GM21528 (cell line): ENCODE data around the gene ZNRF4.

Experiments used
- ATAC-seq: cut with Tn5 transposase; IDR thresholded peaks from one replicate; pipeline ENCODE4 v1.9.1; 2021; ENCODE audit warnings: mild to moderate bottlenecking, moderate library complexity; ENCODE audit not compliant: unreplicated experiment, low FRiP score

The ZNRF4 gene

GRCh38 chr19:5440299-5440698 lies 14.9 kb upstream of the ZNRF4 start:
- ATAC-seq = no peak

DNA sequence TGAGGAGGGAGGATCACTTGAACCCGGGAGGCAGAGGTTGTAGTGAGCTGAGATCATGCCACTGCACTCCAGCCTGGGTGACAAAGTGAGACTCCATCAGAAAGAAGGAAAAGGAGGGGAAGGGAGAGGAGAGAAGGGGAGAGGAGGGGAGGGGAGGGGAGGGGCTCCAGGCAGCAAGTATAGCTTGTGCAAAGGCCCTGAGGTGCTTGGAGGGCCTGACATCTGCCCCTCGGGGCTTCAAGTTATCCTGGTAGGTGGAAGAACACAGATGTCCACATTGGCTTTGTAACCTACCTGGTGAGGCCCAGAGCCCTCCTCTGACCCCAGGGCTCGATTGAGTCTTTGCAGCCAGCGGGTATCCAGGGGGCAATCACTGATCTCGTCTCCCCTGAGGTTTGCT lies 11.5 kb upstream of the ZNRF4 start:
- ATAC-seq = no peak

DNA sequence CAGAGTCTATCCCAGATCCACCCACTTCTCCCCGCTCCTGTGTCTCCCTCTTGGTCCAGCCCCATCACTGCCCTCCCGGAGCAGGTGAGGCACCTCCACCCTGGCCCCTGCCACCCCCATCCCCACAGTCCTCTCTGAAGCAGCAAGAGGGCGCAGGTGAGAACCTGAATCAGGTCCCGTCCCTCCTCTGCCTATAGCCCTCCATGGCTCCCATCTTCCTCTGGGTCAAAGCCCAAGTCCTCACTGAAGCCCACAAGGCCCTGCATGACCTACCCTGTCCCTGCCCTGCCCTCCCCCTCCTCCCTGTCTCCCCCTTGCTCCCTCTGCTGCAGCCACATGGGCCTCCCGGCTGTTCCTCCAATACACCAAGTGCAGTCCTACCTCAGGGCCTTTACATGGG lies 10.8 kb upstream of the ZNRF4 start:
- ATAC-seq = no peak

DNA sequence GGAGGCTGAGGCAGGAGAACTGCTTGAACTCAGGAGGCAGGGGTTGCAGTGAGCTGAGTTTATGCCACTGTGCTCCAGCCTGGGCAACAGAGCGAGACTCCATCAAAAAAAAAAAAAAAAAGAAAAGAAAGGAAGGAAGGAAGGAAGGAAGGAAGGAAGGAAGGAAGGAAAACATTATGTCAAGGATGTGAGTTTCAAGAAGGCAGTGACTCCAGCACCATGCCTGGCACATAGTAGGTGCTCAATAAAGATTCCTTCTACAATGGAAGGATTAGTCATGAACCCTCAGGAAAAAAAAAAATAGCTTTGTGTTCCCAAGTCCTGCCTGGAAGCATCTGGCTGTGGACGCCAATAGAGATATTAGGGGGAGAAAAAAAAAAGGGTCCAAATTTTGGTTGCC lies 10.1 kb upstream of the ZNRF4 start:
- no peak for ATAC-seq

DNA sequence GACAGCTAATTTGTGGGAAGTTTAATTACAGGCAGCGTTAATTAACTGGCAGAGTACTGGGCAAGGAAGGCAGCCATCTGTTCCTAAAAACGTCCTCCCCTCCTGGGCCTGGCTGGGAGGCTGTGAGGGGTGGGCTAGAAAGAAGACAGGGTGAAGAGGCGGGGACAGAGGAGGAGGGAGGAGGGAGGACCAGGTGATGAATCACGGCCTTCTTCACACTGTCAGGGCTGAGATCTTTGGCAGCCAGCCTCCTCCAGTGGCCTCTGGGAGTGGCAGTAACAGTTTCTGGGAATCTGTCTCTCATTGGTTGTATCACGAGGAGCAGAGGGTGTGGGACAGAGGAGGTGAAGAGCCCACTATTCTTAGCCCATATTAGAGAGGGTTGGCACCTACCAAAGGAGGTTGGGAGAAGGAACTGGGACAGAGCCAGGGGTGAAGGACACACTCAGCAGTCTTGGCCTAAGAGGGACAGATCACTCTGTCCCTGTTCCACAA lies 9.6 kb upstream of the ZNRF4 start:
- no peak for ATAC-seq

- no peak for ATAC-seq
Observed at GRCh38 chr19:5447700-5448311, 7.4 kb upstream of the ZNRF4 start.

GRCh38 chr19:5448374-5448773 lies 6.8 kb upstream of the ZNRF4 start:
- ATAC-seq = no peak

- ATAC-seq = no peak
Observed at GRCh38 chr19:5450482-5451126, 4.6 kb upstream of the ZNRF4 start.

- ATAC-seq = no peak
Observed at GRCh38 chr19:5451494-5451893, 3.7 kb upstream of the ZNRF4 start.

GRCh38 chr19:5452594-5453565 lies 2.3 kb upstream of the ZNRF4 start:
- ATAC-seq = no peak

DNA sequence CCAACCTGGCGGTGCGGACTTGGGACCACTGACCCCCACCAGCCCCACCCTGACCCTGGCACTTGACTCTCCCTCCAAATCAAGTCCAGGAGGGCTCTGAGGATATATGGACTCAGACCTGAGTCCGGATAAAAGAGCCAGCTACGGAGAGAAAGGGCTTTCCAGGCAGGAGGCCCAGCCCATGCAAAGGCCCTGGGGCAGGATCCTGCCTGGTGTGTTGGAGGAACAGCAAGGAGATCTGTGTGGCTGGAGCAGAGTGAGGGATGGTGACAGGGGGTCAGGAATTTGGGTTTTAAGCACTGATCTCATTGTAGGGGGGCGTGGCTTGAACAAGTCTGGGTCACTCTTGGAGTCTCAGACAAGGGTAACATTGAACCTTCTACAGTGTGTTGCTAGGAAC lies 474 bp upstream of the ZNRF4 start:
- no peak for ATAC-seq

DNA sequence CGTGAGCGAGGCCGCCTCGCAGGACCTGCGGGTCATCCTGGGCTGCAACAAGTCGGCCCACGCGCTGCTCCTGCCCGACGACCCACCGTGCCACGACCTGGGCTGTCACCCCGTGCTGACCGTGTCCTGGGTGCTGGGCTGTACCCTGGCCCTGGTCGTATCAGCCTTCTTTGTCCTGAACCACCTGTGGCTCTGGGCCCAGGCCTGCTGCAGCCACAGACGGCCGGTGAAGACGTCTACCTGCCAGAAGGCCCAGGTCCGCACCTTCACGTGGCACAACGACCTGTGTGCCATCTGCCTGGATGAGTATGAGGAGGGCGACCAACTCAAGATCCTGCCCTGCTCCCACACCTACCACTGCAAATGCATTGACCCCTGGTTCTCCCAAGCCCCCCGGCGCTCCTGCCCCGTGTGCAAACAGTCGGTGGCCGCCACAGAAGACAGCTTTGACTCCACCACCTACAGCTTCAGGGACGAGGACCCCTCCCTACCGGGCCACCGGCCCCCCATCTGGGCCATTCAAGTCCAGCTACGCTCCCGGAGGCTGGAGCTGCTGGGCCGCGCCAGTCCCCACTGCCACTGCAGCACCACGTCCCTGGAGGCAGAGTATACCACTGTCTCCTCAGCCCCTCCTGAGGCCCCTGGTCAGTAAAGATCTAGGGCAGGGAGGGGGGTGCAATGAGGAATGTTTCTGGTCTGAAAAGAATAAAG lies 1.1 kb downstream of the ZNRF4 start:
- no peak for ATAC-seq

DNA sequence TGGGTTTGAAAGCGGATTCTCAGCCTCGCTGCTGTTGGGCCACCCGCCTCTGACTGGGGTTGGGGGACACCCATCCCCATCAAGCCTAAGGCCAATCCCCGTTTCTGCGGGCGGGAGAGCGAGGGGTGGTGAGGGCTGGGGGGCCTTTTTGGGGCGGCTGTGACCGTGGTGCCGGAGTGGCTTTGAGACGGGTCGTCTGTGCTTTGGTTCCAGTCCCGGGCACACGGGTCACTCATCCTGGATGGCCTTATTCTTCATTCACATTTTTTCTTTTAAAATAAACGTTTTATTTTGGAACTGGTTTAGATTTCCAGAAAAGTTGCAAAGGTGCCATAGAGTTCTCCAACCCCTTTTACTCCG lies 1.6 kb downstream of the ZNRF4 start:
- no peak for ATAC-seq

DNA sequence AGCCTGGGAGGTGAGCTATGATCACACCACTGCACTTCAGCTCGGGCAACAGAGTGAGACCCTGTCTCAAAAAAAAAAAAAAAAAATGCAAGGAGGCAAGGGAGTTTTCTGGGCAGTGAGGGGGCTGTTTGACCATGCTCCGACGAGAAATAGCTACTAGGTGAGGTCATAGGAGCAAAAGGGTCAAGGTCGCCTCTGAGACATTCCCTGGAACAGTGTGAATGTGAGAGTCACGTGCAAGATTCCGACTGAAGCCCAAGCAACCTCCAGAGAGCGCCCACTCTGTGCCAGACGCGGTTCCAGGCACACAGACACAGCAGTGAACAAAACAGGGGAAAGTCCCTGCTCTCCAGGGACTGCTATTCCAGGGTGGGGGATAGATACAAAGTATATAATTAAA lies 2.5 kb downstream of the ZNRF4 start:
- no peak for ATAC-seq

DNA sequence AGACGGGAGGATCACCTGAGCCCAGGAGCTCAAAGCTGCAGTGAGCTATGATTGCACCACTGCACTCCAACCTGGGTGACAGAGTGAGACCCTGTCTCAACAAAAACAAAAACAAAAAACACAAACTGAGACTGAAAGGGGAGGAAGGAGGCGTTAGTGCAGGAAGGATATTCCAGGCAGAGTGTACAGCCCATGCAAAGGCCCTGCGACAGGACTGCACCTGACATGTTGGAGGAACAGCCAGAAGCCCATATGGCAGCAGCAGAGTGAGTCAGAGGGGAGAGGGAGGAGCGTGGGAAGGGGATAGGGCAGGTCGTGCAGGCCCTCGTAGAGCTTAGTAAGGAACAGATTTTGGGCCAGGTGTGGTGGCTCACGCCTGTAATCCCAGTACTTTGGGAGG lies 3.2 kb downstream of the ZNRF4 start:
- no peak for ATAC-seq

DNA sequence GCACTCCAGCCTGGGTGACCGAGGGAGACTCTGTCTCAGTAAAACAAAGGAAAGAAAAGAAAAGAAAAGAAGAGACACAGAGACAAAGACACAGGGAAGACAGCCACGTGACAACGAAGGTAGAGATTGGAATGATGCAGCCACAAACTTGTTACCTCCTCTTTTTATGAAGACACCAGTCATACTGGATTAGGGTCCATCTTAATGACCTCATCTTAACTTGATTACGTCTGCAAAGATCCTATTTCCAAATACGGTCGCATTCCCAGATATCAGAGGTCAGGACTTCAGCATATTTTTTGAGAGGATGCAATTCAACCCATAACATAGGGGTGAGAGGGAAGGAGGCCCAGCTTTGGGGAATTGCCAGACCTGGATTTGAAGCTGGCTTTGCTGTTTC lies 4.1 kb downstream of the ZNRF4 start:
- no peak for ATAC-seq

DNA sequence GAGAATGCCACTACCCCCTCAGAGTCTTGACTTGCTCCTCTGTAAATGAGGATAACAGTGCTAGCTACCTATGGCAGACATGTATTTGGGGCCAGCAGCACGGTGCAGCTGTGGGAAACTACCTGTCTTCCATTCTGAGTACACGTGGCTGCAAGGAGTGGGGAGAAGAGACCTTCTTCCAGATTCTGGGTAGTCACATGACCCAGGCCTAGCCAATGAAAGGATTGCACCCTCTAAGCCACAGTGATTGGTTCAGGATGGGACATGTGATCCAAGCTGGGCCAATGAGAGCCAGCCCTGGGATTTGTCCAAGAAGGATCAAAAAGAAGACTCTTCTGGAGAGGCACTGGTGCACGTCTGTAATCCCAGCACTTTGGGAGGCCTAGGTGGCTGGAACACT lies 5.5 kb downstream of the ZNRF4 start:
- no peak for ATAC-seq

DNA sequence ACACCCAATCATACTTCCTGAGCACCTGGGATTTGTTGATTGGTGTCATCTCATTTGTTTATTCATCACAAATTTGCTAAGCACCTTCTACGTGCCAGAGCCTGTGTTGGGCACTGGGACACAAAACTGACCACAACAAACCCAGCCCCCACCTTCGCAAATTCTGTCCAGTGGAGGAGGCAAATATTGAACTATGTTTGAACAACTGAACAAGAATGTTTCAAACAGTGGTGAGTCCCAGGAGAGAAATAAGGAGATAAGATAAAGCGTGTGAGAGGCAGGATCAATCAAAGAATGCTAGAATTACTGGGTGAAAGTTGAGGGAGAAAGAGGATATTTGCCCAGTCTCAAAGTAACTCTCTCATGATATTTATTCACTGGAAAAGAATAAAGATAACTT lies 8.7 kb downstream of the ZNRF4 start:
- ATAC-seq = no peak

DNA sequence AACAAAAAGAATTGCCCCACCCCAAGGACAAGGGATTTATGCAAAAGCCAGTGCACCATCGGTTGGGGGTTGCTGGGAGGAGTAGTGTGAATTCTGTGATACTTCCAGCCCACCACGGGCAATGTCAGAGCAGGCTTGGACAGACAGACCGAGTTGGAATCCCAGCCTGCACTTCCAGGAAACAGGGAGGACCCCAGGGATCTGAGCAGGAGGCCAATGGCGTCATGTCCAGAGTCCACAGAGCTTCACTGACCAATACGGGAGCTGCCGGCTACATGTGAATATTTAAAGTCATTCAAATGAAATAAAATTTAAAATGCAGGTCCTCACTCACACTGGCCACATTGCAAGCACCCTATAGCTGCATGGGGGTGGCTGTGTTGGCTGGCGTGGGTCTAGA lies 10.9 kb downstream of the ZNRF4 start:
- no peak for ATAC-seq

DNA sequence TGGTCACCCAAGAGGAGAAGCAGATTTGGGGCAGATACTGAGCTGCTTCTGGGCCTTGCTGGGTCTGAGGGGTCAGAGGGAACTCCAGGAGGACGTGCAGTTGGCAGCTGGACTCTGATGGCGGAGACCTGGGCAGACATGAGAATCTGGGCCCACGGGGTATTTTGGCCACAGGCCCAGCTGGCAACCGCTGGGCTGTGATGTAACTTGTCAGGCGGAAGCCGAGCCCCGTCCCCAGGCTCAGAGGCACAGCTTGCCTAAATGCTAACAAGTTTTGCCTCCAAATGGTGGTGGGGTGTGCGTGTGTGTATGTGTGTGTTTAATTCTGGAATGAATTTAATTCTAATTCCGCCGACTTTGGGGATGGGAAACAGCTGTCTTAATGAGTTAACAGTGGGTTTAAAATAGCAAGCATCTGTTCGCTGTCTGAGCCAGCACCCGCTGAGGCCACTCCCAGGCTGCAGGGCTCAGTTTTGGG lies 11.6 kb downstream of the ZNRF4 start:
- ATAC-seq = no peak

- no peak for ATAC-seq
Observed at GRCh38 chr19:5470264-5470671, 15.1 kb downstream of the ZNRF4 start.
